ENCODE measurements around the gene HIGD2B. TPM values are rescaled to one million over a fixed set of nuclear protein-coding genes. Genes with fewer than 3 reads are reported as not detected.
"Not testable (repeated sequence)": the region's sequence is repeated elsewhere in the genome, so short reads cannot be mapped to it uniquely, and the experiment has no call there.

HIGD2B gene
- total and polyA plus RNA-seq, 2 donors from 2014 or later, result not detected

DNA sequence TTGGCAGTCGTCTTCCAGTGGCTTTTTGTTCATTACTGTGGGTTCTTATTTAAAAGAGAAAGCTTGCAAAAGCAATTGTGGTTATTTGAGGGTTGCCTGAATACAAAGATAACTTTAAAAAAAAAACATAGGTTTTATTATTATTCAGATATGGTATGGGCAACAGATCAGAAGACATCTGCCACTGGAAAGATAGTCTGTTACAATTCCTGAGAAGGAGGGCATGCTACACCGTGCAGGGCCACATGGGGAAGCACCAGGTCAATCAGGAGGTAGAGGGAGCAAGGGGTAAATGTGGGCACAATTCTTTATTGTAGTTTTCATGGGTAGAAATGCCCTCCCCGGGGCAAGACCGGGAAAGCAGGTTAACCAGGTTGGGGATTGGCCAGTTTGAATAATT lies 46.5 kb upstream of the HIGD2B start:
- FAIRE-seq, result no peak
- intact Hi-C loops (cut with DNase I), result no loop called here
- DNase-seq, result no peak

GRCh38 chr15:72732086-72732485 lies 46.1 kb upstream of the HIGD2B start:
- no peak overlapping the region for H3K27ac ChIP-seq (ENCODE audit: low read depth in 2 of 2, low read length in 2 of 2)

More for the DNA sequence above, 46.5 kb upstream of the HIGD2B start:
- H3K9ac ChIP-seq (ENCODE audit: low read length in 3 of 3), result no peak overlapping the region
- no peak overlapping the region for H3K4me3 ChIP-seq (ENCODE audit: low read length in 3 of 3)
- peaks cover 3 to 27% (median 16%) of the 10 kb centered on the region in 3 donors for H3K36me3 ChIP-seq (ENCODE audit: control insufficient read depth in 2 of 3, insufficient read depth in 3 of 3, low read length in 3 of 3)
- H3K9me3 ChIP-seq (ENCODE audit: control insufficient read depth in 2 of 3, insufficient read depth in 1 of 3, low read length in 3 of 3), result no peaks in the 10 kb centered on the region
- no peaks in the 10 kb centered on the region for H3K27me3 ChIP-seq (ENCODE audit: control insufficient read depth, insufficient read depth, low read length)
- no peak overlapping the region for H3K27ac ChIP-seq (ENCODE audit: low read depth in 2 of 2, low read length in 2 of 2)
- TF ChIP-seq, protein P1, sequence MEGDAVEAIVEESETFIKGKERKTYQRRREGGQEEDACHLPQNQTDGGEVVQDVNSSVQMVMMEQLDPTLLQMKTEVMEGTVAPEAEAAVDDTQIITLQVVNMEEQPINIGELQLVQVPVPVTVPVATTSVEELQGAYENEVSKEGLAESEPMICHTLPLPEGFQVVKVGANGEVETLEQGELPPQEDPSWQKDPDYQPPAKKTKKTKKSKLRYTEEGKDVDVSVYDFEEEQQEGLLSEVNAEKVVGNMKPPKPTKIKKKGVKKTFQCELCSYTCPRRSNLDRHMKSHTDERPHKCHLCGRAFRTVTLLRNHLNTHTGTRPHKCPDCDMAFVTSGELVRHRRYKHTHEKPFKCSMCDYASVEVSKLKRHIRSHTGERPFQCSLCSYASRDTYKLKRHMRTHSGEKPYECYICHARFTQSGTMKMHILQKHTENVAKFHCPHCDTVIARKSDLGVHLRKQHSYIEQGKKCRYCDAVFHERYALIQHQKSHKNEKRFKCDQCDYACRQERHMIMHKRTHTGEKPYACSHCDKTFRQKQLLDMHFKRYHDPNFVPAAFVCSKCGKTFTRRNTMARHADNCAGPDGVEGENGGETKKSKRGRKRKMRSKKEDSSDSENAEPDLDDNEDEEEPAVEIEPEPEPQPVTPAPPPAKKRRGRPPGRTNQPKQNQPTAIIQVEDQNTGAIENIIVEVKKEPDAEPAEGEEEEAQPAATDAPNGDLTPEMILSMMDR (IDR thresholded peaks at IDR 0.05; ENCODE audit: borderline replicate concordance, extremely low read depth, insufficient read depth), result no peak
- no peaks in the 10 kb centered on the region for H3K4me1 ChIP-seq (ENCODE audit: control insufficient read depth in 2 of 3, insufficient read depth in 2 of 3, low read depth in 1 of 3, low read length in 3 of 3)

GRCh38 chr15:72728821-72729220 lies 42.8 kb upstream of the HIGD2B start:
- no peaks in the 10 kb centered on the region for H3K27me3 ChIP-seq (ENCODE audit: control insufficient read depth, insufficient read depth, low read length)
- FAIRE-seq, result no peak
- H3K9ac ChIP-seq (ENCODE audit: low read length in 3 of 3), result no peak overlapping the region
- TF ChIP-seq, protein P1 (IDR thresholded peaks at IDR 0.05; ENCODE audit: borderline replicate concordance, extremely low read depth, insufficient read depth), result no peak
- H3K9me3 ChIP-seq (ENCODE audit: control insufficient read depth in 2 of 3, insufficient read depth in 1 of 3, low read length in 3 of 3), result no peaks in the 10 kb centered on the region
- no peak overlapping the region for H3K27ac ChIP-seq (ENCODE audit: low read depth in 2 of 2, low read length in 2 of 2)
- H3K4me3 ChIP-seq (ENCODE audit: low read length in 3 of 3), result no peak overlapping the region
- peaks cover 0 to 13% (median 5%) of the 10 kb centered on the region in 3 donors for H3K36me3 ChIP-seq (ENCODE audit: control insufficient read depth in 2 of 3, insufficient read depth in 3 of 3, low read length in 3 of 3)
- intact Hi-C loops (cut with DNase I), result no loop called here
- no peak for DNase-seq
- H3K4me1 ChIP-seq (ENCODE audit: control insufficient read depth in 2 of 3, insufficient read depth in 2 of 3, low read depth in 1 of 3, low read length in 3 of 3), result peaks cover 0 to 4% (median 0%) of the 10 kb centered on the region in 3 donors

More at GRCh38 chr15:72732086-72732485, 46.1 kb upstream of the HIGD2B start:
- no peak for DNase-seq
- intact Hi-C loops (cut with DNase I), result no loop called here
- H3K9ac ChIP-seq (ENCODE audit: low read length in 3 of 3), result no peak overlapping the region
- TF ChIP-seq, protein P1 (IDR thresholded peaks at IDR 0.05; ENCODE audit: borderline replicate concordance, extremely low read depth, insufficient read depth), result no peak
- no peaks in the 10 kb centered on the region for H3K9me3 ChIP-seq (ENCODE audit: control insufficient read depth in 2 of 3, insufficient read depth in 1 of 3, low read length in 3 of 3)
- no peak overlapping the region for H3K4me3 ChIP-seq (ENCODE audit: low read length in 3 of 3)
- peaks cover 3 to 24% (median 13%) of the 10 kb centered on the region in 3 donors for H3K36me3 ChIP-seq (ENCODE audit: control insufficient read depth in 2 of 3, insufficient read depth in 3 of 3, low read length in 3 of 3)
- FAIRE-seq, result no peak
- no peaks in the 10 kb centered on the region for H3K4me1 ChIP-seq (ENCODE audit: control insufficient read depth in 2 of 3, insufficient read depth in 2 of 3, low read depth in 1 of 3, low read length in 3 of 3)
- no peaks in the 10 kb centered on the region for H3K27me3 ChIP-seq (ENCODE audit: control insufficient read depth, insufficient read depth, low read length)

DNA sequence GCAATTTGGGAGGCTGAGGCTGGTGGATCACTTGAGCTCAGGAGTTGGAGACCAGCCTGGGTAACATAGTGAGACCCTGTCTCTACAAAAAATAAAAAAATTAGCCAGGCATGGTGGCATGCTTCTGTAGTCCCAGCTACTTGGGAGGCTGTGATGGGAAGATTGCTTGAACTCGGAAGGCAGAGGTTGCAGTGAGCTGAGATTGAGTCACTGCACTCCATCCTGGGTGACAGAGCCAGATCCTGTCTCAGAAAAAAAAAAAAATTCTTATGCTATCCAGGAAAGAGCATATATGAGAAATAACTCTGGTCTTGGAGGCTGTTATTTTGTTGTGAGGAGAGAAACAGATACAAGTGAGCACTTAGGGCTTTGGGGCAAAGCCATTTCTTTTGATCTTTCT lies 42.3 kb upstream of the HIGD2B start:
- H3K9me3 ChIP-seq (ENCODE audit: control insufficient read depth in 2 of 3, insufficient read depth in 1 of 3, low read length in 3 of 3); DNase-seq; H3K4me1 ChIP-seq (ENCODE audit: control insufficient read depth in 2 of 3, insufficient read depth in 2 of 3, low read depth in 1 of 3, low read length in 3 of 3); H3K27me3 ChIP-seq (ENCODE audit: control insufficient read depth, insufficient read depth, low read length); H3K4me3 ChIP-seq (ENCODE audit: low read length in 3 of 3); H3K27ac ChIP-seq (ENCODE audit: low read depth in 2 of 2, low read length in 2 of 2); H3K9ac ChIP-seq (ENCODE audit: low read length in 3 of 3); FAIRE-seq; intact Hi-C loops (cut with DNase I): not testable (repeated sequence)
- H3K36me3 ChIP-seq (ENCODE audit: control insufficient read depth in 2 of 3, insufficient read depth in 3 of 3, low read length in 3 of 3), result peaks cover 0 to 13% (median 5%) of the 10 kb centered on the region in 3 donors
